ENCODE results near the gene IFT20.

GRCh38 chr17:28334171-28334570, 1.1 kb downstream of the IFT20 start:
- TF ChIP-seq, protein P1, sequence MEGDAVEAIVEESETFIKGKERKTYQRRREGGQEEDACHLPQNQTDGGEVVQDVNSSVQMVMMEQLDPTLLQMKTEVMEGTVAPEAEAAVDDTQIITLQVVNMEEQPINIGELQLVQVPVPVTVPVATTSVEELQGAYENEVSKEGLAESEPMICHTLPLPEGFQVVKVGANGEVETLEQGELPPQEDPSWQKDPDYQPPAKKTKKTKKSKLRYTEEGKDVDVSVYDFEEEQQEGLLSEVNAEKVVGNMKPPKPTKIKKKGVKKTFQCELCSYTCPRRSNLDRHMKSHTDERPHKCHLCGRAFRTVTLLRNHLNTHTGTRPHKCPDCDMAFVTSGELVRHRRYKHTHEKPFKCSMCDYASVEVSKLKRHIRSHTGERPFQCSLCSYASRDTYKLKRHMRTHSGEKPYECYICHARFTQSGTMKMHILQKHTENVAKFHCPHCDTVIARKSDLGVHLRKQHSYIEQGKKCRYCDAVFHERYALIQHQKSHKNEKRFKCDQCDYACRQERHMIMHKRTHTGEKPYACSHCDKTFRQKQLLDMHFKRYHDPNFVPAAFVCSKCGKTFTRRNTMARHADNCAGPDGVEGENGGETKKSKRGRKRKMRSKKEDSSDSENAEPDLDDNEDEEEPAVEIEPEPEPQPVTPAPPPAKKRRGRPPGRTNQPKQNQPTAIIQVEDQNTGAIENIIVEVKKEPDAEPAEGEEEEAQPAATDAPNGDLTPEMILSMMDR (IDR thresholded peaks at IDR 0.05; ENCODE audit: low read length): no peak
- no peak for TF ChIP-seq EZH2 (IDR thresholded peaks at IDR 0.05; ENCODE audit: borderline replicate concordance, low read length)

Measured in OCI-LY1 (cell line).